Muscle of leg (tissue), 11 donors: ENCODE results near the gene TFE3. TPM values are rescaled to one million over a fixed set of nuclear protein-coding genes. Genes with fewer than 3 reads are reported as not detected.

Experiments
- DNase-seq: peaks from one replicate; pipeline ENCODE4 v3.0.0; 2013
- H3K27ac ChIP-seq: one replicate; pipeline ENCODE4 v1.5.1; 2013; ENCODE audit warnings: mild to moderate bottlenecking, low read length, control low read depth
- H3K27me3 ChIP-seq: one replicate; pipeline ENCODE4 v1.6.1; 2013; ENCODE audit warnings: low read length; ENCODE audit not compliant: control insufficient read depth, insufficient read depth
- H3K36me3 ChIP-seq: one replicate; pipeline ENCODE4 v1.6.1; 2013; ENCODE audit warnings: low read length; ENCODE audit not compliant: control insufficient read depth, insufficient read depth
- H3K4me1 ChIP-seq: one replicate; pipeline ENCODE4 v1.6.1; 2013; ENCODE audit warnings: low read length; ENCODE audit not compliant: control insufficient read depth, insufficient read depth
- H3K4me3 ChIP-seq: one replicate; pipeline ENCODE4 v1.5.1; 2013; ENCODE audit warnings: low read length, control low read depth
- H3K9me3 ChIP-seq: replicated peaks from 2 replicates; pipeline ENCODE4 v1.6.1; 2013; ENCODE audit warnings: low read depth, low read length; ENCODE audit not compliant: control insufficient read depth
- WGBS: methylation state at CpG from one replicate; pipeline ENCODE4 v1.1.5; 2013; ENCODE audit warnings: missing lambda C conversion rate; ENCODE audit not compliant: insufficient coverage; 5-methylcytosine and 5-hydroxymethylcytosine counted together
- polyA plus RNA-seq, 8 donors: library from polyadenylated mRNA; unstranded; fragments of 120-200 nt; gene quantifications; one replicate each; pipeline versions ENCODE4 v1.2.1 to v1.2.3, GENCODE V29; 2013; ENCODE audit warnings: inconsistent platforms in 1 of 8, low replicate concordance in 1 of 8; ENCODE audit not compliant: insufficient read length in 8 of 8, insufficient read depth in 1 of 8
- total RNA-seq: library from RNA; stranded (reverse); fragments of 120-200 nt; gene quantifications from one replicate; pipeline ENCODE4 v1.2.4, GENCODE V29; 2013

TFE3 gene
- total and polyA plus RNA-seq, 9 donors: 10.8 to 27.3 (median 21.2) TPM

DNA sequence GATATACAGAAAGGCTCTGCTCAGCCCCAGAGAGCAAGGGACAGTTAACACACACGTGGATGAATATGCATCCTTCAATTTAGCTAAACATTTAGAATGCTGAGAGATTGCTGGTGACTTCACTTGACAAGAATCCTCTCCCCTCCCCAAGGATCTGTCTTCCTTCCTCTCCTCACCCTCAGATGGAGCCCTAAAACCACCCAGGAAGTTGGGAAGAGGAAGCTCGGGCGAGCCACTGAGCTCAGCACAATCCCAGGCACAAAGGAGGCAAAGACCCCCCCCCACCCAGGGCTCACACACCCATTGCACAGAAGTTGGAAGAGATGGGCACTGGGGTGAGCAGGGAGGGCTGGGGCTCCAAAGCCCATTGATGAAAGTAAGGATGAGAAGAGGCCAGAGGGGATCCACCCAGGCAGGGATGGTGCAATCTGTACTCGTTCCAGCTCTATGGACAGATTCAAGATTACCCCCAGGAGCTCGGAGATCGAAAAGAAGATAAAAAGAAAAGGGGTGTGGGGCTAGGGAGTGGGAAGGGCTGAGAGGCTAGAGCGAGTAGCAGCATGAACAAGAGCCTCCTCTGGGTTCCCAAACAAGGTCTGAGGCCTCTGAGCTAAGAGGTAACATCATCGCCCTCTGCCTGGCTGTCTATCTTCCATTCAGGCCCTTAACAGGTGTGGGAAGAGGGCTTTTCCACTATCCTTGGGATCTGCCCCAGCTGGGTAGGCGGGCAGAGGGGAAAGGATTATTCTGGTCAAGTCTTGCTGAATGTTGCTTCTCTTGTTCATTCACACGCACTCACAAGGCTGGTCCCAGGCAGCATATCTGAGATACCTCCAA is 1.2 kb downstream of the TFE3 start:
- DNase-seq: peak; percentile 71
- Histone ChIP-seq H3K9me3 (no peaks in the 10 kb centered on the region), H3K27ac (peak overlapping the region; percentile 94), H3K4me3 (peak overlapping the region; percentile 80), H3K4me1 (peaks cover 26% of the 10 kb centered on the region), H3K27me3 (no peaks in the 10 kb centered on the region), H3K36me3 (peaks cover 24% of the 10 kb centered on the region)
- 15% methylated on average over 3 of the region's 10 CpGs for WGBS

DNA sequence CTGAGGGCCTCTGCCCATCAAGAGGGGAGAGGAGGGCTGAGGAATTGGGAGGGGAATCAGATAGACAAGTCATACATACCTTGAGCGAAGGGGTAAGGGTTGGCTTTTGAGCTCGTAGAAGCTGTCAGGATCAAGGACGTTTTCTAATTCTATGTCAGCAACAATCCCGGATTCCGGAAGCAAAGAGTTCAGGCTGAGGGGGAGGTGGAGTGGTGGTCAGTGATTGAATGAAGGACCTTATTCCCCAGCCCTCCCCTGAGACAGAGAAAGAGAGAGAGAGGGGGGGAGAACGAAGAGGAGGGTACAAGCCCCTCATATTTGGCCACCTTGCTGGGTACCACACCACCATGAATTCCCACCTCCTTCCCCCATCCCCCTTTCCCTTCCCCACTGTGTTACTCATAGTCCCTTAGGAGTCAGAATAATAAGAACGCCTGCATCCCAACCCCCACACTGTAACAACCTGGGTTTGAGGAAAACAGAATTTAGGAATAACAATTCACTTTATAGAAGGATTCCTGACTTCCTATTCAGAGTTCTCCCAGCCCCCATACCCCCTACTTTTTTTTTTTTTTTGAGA is 2.7 kb downstream of the TFE3 start:
- Histone ChIP-seq H3K27ac (peak overlapping the region; percentile 44), H3K27me3 (no peaks in the 10 kb centered on the region), H3K36me3 (peaks cover 28% of the 10 kb centered on the region), H3K4me1 (peaks cover 26% of the 10 kb centered on the region), H3K4me3 (no peak overlapping the region), H3K9me3 (no peaks in the 10 kb centered on the region)
- DNase-seq: no peak
- 0% methylated on average over 1 of the region's 7 CpGs for WGBS

DNA sequence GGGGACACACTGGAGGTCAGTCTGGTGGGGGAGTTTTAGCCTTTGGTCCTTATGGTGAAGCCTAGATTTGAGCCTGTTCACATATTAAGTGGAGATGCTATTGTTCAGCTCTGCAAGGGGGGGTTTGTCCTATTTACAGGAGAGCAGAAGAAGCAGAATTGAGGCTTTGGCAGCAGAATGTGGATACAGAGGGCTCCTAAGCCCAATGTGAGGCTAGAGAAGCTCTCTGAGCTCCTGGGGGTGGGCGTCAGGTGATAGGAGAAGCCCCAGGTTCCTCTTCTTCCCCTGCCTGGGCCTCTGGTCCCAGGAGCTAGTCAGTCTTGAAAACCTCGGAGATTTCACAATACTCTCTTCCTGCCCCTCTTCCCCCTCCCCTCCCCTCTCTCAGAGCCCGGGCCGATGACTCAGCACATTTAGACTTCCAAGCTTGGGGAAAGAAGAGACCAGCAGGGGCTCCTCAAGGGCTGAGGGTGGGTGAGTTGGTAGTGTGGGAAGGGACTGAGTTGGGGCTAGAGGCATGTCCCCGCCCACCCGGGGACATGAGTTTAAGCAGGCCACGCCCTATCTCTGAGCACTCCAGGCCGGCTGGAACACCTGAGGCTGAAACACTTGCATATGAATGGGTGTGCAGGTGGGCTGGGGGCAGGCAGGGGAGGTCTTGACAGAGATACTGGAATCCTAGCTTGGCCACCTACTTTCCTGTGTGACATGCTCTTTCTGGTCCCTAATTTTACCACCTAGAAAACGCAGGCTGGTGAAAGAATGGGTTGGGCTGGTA is 3.4 kb downstream of the TFE3 start:
- H3K4me3 ChIP-seq: no peak overlapping the region
- 41% methylated on average over 3 of the region's 9 CpGs for WGBS
- H3K9me3 ChIP-seq: no peaks in the 10 kb centered on the region
- peak; percentile 83 for DNase-seq
- no peaks in the 10 kb centered on the region for H3K27me3 ChIP-seq
- H3K36me3 ChIP-seq: peaks cover 28% of the 10 kb centered on the region
- H3K27ac ChIP-seq: peak overlapping the region; percentile 44
- peaks cover 26% of the 10 kb centered on the region for H3K4me1 ChIP-seq

DNA sequence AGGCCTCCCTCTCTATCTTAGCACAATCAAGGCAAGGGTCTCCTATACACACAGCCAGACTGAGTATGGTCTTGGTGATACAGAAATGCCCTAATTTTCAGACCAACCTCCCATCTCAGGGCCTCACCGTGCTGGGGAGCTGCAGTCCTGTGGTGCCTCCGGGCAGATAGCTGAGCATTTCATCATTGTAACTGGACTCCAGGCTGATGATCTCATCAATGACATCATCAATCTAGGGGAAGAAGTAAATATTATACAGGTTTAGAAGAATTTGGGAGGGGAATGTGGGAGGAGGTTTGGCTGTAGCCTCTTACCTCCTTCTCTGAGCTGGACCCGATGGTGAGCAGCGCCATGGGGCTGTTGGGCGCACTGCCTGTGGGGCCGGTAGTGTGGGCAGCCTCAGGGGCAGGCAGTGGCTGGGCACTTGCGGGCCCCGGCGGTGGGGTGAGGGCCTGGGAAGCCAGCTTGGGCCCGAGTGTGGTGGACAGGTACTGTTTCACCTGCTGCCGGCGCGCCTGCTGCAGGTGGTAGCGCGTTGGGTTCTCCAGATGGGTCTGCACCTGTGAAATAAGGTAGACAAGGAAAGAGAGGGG is 5.2 kb downstream of the TFE3 start:
- H3K4me1 ChIP-seq: peaks cover 21% of the 10 kb centered on the region
- H3K36me3 ChIP-seq: peaks cover 40% of the 10 kb centered on the region
- 93% methylated on average over 11 of the region's 15 CpGs for WGBS
- H3K27ac ChIP-seq: no peak overlapping the region
- H3K9me3 ChIP-seq: no peaks in the 10 kb centered on the region
- H3K4me3 ChIP-seq: no peak overlapping the region
- H3K27me3 ChIP-seq: no peaks in the 10 kb centered on the region
- no peak for DNase-seq

DNA sequence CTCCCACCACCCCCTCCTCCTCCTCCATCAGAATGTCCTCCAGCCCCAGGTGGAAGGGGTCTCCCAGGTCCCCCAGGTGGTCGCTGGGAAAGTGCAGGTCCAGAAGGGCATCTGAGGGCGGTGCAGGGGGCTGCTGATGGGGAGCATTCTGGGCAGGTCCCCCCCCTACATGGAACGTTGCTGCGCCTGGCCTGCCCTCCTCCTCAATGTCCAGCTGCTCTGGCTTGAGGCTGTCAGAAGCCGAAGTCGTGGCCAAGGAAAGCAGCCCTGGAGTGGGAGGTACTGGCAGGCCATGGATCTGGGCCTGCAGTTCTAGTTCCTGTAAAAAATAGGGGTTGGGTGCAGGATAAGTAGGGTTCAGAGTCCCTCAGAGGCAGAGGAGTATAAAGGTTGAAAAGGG is 12.9 kb downstream of the TFE3 start:
- H3K4me3 ChIP-seq: no peak overlapping the region
- H3K36me3 ChIP-seq: peaks cover 31% of the 10 kb centered on the region
- no peak for DNase-seq

DNA sequence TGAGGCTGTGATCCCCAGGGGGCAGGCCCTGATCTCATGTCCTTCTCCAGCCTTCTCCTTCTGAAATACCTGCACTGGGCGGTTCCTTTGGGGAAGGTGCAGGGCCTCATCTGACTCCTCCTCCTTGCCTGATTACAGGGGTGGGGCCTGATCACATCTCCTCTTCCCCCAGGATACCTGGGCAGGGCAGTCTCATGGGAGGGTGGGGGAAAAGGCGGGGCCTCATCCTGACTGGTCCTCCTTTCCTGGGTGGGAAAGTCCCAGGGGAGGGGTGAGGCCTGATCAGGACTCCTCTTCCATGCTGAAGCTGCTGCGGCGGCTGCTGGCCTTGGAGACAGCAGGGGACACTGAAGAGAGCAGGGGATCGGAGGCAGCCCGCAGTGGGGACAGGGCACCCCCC is 13.3 kb downstream of the TFE3 start:
- no peak for DNase-seq
- WGBS: no CpG with 5 or more reads among the region's 6 CpGs

More for the DNA sequence above, 12.9 kb downstream of the TFE3 start:
- H3K27me3 ChIP-seq: no peaks in the 10 kb centered on the region
- H3K27ac ChIP-seq: no peak overlapping the region
- H3K4me1 ChIP-seq: no peaks in the 10 kb centered on the region
- H3K9me3 ChIP-seq: no peaks in the 10 kb centered on the region
- 81% methylated on average over 4 of the region's 6 CpGs for WGBS

DNA sequence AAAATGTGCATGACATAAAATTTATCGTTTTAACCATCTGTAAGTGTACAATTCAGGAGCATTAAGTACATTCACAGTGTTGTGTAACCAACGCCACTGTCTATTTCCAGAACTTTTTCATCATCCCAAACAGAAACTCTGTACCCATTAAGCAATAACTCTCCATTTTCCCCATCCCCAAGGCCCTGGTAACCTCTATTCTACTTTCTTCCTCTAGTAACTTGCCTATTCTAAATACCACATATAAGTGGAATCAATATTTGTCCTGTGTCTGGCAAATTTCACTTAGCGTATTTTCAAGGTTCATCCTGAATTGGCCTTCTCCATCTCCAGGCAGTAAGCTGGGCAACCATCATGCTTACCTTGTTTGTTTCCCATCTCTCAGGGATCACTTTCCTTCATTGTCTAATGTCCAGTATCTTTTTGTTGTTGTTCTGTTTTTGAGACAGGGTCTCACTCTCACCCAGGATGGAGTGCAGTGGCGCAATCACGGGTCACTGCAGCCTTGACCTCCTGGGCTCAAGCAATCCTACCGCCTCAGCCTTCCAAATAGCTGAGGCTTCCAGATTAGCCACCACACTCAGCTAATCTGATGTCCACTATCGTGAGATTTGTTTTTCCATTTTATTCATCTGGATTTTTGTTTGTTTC is 23.4 kb downstream of the TFE3 start:
- Histone ChIP-seq H3K27ac (no peak overlapping the region), H3K4me3 (no peak overlapping the region), H3K9me3 (no peaks in the 10 kb centered on the region), H3K36me3 (no peaks in the 10 kb centered on the region), H3K4me1 (no peaks in the 10 kb centered on the region), H3K27me3 (no peaks in the 10 kb centered on the region)
- 94% methylated on average over 4 of the region's 7 CpGs for WGBS
- DNase-seq: no peak

More for the DNA sequence above, 13.3 kb downstream of the TFE3 start:
- Histone ChIP-seq H3K36me3 (peaks cover 31% of the 10 kb centered on the region), H3K9me3 (no peaks in the 10 kb centered on the region), H3K27me3 (no peaks in the 10 kb centered on the region), H3K27ac (no peak overlapping the region), H3K4me1 (no peaks in the 10 kb centered on the region), H3K4me3 (no peak overlapping the region)

DNA sequence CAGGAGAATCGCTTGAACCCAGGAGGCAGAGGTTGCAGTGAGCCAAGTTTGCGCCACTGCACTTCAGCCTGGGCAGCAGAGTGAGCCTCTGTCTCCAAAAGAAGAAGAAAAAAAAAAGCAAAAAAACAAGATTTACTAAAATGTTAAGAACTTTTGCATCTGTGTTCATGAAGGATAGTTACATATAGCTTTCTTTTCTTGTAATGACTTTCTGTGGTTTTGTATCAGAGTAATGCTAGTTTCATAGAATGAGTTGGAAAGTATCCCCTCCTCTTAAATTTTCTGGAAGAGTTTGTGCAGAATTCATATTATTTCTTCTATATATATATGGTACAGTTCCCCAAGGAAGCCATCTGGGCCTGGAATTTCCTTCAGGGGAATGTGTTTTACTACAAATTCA is 24.1 kb downstream of the TFE3 start:
- no peaks in the 10 kb centered on the region for H3K9me3 ChIP-seq
- no peaks in the 10 kb centered on the region for H3K4me1 ChIP-seq
- H3K27ac ChIP-seq: no peak overlapping the region
- no peaks in the 10 kb centered on the region for H3K36me3 ChIP-seq
- no peak overlapping the region for H3K4me3 ChIP-seq
- DNase-seq: no peak
- H3K27me3 ChIP-seq: no peaks in the 10 kb centered on the region
- WGBS: no CpG with 5 or more reads among the region's 2 CpGs

DNA sequence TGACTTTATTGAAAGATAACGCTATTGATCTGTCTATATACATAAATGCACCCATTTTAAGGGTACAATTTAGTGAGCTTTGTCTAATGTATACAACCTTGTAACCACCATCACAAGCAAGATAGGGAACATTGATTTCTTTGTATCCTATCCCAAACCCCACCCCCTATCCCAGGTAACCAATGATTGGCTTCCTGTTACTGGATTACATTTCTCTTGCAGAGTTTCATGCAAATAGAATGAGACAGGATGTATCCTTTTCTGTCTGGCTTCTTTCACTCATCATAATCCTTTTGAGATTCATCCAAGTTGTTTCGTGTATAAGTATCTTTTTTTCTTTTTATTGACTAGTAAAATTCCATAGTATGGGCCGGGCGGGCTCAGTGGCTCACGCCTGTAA is 39.5 kb downstream of the TFE3 start:
- Histone ChIP-seq H3K4me1 (peaks cover 8% of the 10 kb centered on the region), H3K36me3 (peaks cover 5% of the 10 kb centered on the region), H3K27ac (no peak overlapping the region), H3K27me3 (no peaks in the 10 kb centered on the region), H3K9me3 (no peaks in the 10 kb centered on the region), H3K4me3 (no peak overlapping the region)
- WGBS: no CpG with 5 or more reads among the region's 5 CpGs
- no peak for DNase-seq
